ENCODE results near the gene MPRIP. TPM values are rescaled to one million over a fixed set of nuclear protein-coding genes. Genes with fewer than 3 reads are reported as not detected.
"Not testable (repeated sequence)": the region's sequence is repeated elsewhere in the genome, so short reads cannot be mapped to it uniquely, and the experiment has no call there.

MPRIP gene
- polyA plus RNA-seq, 1 donor (not counting 4 experiments of a cell fraction or from before 2014, with no cell fraction given): 113 TPM

DNA sequence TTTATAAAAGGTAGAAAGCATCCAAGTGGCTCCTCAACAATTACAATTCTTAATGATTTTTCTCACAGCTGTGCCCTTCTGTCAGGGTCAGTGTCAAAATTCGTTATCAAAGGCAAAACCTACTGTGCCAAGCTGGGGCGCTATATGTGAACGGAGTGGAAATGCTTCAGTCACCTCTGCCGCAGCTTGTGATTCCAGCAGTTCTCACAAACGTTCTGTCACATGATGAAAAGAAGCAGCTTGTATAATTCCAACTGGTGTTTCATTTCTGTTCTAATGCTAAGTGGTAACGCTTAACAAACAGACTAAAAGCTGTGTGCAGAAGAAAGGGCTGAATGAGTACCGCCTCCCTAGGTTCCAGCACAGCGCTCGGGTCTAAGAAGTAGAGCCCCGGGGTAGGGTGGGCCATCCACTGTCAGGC is 149.7 kb downstream of the MPRIP start:
- DNase-seq (ENCODE audit: low read depth, low spot score) (no peak), FAIRE-seq (no peak)
- Histone ChIP-seq H3K36me3 (ENCODE audit: control insufficient read depth in 2 of 2, extremely low read depth in 1 of 2, insufficient read depth in 2 of 2, low read length in 2 of 2) (peaks cover 6 to 21% of the 10 kb centered on the region in 2 experiments), H3K4me2 (ENCODE audit: control insufficient read depth, extremely low read depth, insufficient read depth, low read depth, low read length) (no peak overlapping the region), H3K4me1 (ENCODE audit: control insufficient read depth, extremely low read depth, insufficient read depth, low read length) (peaks cover 4% of the 10 kb centered on the region), H3K9ac (ENCODE audit: control insufficient read depth, extremely low read depth, insufficient read depth, low read length) (no peak overlapping the region), H3K79me2 (ENCODE audit: control insufficient read depth, insufficient read depth, low read length) (no peaks in the 10 kb centered on the region), H3K9me3 (ENCODE audit: control insufficient read depth, low read depth, low read length) (no peaks in the 10 kb centered on the region), H4K20me1 (ENCODE audit: control insufficient read depth, extremely low read depth, insufficient read depth, low read length) (no peaks in the 10 kb centered on the region), H2AFZ (ENCODE audit: control insufficient read depth, low read length) (no peak overlapping the region), H3K27ac (ENCODE audit: control insufficient read depth, insufficient read depth, low read length) (no peak overlapping the region), H3K4me3 (ENCODE audit: control insufficient read depth in 2 of 3, extremely low read depth in 1 of 3, insufficient read depth in 2 of 3, low read depth in 1 of 3, low read length in 3 of 3) (no peak overlapping the region), H3K27me3 (ENCODE audit: control insufficient read depth, extremely low read depth, insufficient read depth, low read length) (no peaks in the 10 kb centered on the region), H3K9me1 (ENCODE audit: control insufficient read depth, extremely low read depth, insufficient read depth, low read length) (peaks cover under 1% of the 10 kb centered on the region)
- dilution Hi-C loops (cut with MboI; ENCODE audit: extremely low pct_ligation_motif_present, low sequenced_read_pairs): no loop called here
- no peak for TF ChIP-seq EZH2 (IDR thresholded peaks at IDR 0.05; ENCODE audit: low read length)
- TF ChIP-seq, protein P1, sequence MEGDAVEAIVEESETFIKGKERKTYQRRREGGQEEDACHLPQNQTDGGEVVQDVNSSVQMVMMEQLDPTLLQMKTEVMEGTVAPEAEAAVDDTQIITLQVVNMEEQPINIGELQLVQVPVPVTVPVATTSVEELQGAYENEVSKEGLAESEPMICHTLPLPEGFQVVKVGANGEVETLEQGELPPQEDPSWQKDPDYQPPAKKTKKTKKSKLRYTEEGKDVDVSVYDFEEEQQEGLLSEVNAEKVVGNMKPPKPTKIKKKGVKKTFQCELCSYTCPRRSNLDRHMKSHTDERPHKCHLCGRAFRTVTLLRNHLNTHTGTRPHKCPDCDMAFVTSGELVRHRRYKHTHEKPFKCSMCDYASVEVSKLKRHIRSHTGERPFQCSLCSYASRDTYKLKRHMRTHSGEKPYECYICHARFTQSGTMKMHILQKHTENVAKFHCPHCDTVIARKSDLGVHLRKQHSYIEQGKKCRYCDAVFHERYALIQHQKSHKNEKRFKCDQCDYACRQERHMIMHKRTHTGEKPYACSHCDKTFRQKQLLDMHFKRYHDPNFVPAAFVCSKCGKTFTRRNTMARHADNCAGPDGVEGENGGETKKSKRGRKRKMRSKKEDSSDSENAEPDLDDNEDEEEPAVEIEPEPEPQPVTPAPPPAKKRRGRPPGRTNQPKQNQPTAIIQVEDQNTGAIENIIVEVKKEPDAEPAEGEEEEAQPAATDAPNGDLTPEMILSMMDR (optimal IDR thresholded peaks at IDR 0.05 in 1 of 3, IDR thresholded peaks at IDR 0.05 in 1 of 3, conservative IDR thresholded peaks at IDR 0.05 in 1 of 3; ENCODE audit: extremely low read depth in 1 of 3, insufficient read depth in 2 of 3, low read length in 3 of 3): no peak

DNA sequence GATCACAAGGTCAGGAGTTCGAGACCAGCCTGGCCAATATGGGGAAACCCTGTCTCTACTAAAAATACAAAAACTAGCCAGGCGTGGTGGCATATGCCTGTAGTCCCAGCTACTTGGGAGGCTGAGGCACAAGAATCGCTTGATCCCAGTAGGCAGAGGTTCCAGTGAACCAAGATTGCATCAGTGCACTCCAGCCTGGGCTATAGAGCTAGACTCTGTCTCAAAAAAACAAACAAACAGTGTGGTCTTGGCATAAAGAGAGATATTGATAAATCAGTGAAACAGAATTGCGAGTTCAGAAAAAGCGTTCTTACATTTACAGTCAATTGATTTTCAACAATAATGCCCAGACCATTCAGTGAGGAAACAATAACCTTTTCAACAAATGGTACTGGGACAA is 153.2 kb downstream of the MPRIP start:
- H4K20me1 ChIP-seq (ENCODE audit: control insufficient read depth, extremely low read depth, insufficient read depth, low read length); H3K79me2 ChIP-seq (ENCODE audit: control insufficient read depth, insufficient read depth, low read length); H3K27me3 ChIP-seq (ENCODE audit: control insufficient read depth, extremely low read depth, insufficient read depth, low read length); DNase-seq (ENCODE audit: low read depth, low spot score); H3K9ac ChIP-seq (ENCODE audit: control insufficient read depth, extremely low read depth, insufficient read depth, low read length); H3K4me2 ChIP-seq (ENCODE audit: control insufficient read depth, extremely low read depth, insufficient read depth, low read depth, low read length); H3K27ac ChIP-seq (ENCODE audit: control insufficient read depth, insufficient read depth, low read length); H3K9me3 ChIP-seq (ENCODE audit: control insufficient read depth, low read depth, low read length); FAIRE-seq; H2AFZ ChIP-seq (ENCODE audit: control insufficient read depth, low read length); H3K4me3 ChIP-seq (ENCODE audit: control insufficient read depth in 2 of 3, extremely low read depth in 1 of 3, insufficient read depth in 2 of 3, low read depth in 1 of 3, low read length in 3 of 3); H3K4me1 ChIP-seq (ENCODE audit: control insufficient read depth, extremely low read depth, insufficient read depth, low read length); dilution Hi-C loops (cut with MboI; ENCODE audit: extremely low pct_ligation_motif_present, low sequenced_read_pairs); H3K36me3 ChIP-seq (ENCODE audit: control insufficient read depth in 2 of 2, extremely low read depth in 1 of 2, insufficient read depth in 2 of 2, low read length in 2 of 2); H3K9me1 ChIP-seq (ENCODE audit: control insufficient read depth, extremely low read depth, insufficient read depth, low read length): not testable (repeated sequence)

DNA sequence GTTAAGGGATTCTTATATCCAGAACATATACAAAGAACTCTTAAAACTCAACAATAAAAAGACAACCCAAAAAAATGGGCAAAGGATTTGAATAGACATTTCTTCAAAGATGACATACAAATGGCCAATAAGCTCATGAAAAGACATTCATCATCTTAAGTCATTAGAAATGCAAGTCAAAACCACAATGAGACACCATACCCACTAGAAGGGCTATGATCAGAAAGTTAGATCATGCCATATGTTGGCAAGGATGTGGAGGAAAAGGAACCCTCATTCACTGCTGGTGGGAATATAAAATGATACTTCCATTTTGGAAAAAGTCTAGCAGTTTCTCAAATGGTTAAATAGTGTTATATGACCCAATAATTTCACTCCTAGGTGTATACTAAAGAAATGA is 154.5 kb downstream of the MPRIP start:
- no peak overlapping the region for H3K4me3 ChIP-seq (ENCODE audit: control insufficient read depth in 2 of 3, extremely low read depth in 1 of 3, insufficient read depth in 2 of 3, low read depth in 1 of 3, low read length in 3 of 3)
- no peaks in the 10 kb centered on the region for H3K9me3 ChIP-seq (ENCODE audit: control insufficient read depth, low read depth, low read length)
- TF ChIP-seq, protein P1 (optimal IDR thresholded peaks at IDR 0.05 in 1 of 3, IDR thresholded peaks at IDR 0.05 in 1 of 3, conservative IDR thresholded peaks at IDR 0.05 in 1 of 3; ENCODE audit: extremely low read depth in 1 of 3, insufficient read depth in 2 of 3, low read length in 3 of 3): no peak
- TF ChIP-seq EZH2 (IDR thresholded peaks at IDR 0.05; ENCODE audit: low read length): no peak
- H3K4me1 ChIP-seq (ENCODE audit: control insufficient read depth, extremely low read depth, insufficient read depth, low read length): peaks cover 8% of the 10 kb centered on the region
- no peaks in the 10 kb centered on the region for H3K9me1 ChIP-seq (ENCODE audit: control insufficient read depth, extremely low read depth, insufficient read depth, low read length)
- H3K9ac ChIP-seq (ENCODE audit: control insufficient read depth, extremely low read depth, insufficient read depth, low read length): no peak overlapping the region
- no peaks in the 10 kb centered on the region for H3K36me3 ChIP-seq (ENCODE audit: control insufficient read depth in 2 of 2, extremely low read depth in 1 of 2, insufficient read depth in 2 of 2, low read length in 2 of 2)
- H3K79me2 ChIP-seq (ENCODE audit: control insufficient read depth, insufficient read depth, low read length): no peaks in the 10 kb centered on the region
- no peak overlapping the region for H2AFZ ChIP-seq (ENCODE audit: control insufficient read depth, low read length)
- H3K4me2 ChIP-seq (ENCODE audit: control insufficient read depth, extremely low read depth, insufficient read depth, low read depth, low read length): no peak overlapping the region
- no peak for DNase-seq (ENCODE audit: low read depth, low spot score)
- FAIRE-seq: no peak
- dilution Hi-C loops (cut with MboI; ENCODE audit: extremely low pct_ligation_motif_present, low sequenced_read_pairs): no loop called here
- H3K27me3 ChIP-seq (ENCODE audit: control insufficient read depth, extremely low read depth, insufficient read depth, low read length): no peaks in the 10 kb centered on the region
- H4K20me1 ChIP-seq (ENCODE audit: control insufficient read depth, extremely low read depth, insufficient read depth, low read length): no peaks in the 10 kb centered on the region
- no peak overlapping the region for H3K27ac ChIP-seq (ENCODE audit: control insufficient read depth, insufficient read depth, low read length)
